GM19025 (cell line): Measurements from ENCODE around the gene MAPK12.

Experiments used
- ATAC-seq: cut with Tn5 transposase; IDR thresholded peaks from one replicate; pipeline ENCODE4 v1.9.1; 2021; ENCODE audit warnings: mild to moderate bottlenecking, low read depth, moderate library complexity; ENCODE audit not compliant: unreplicated experiment

MAPK12 gene

GRCh38 chr22:50261615-50262459 is at the start of gene MAPK12:
Gene MAPK12, minus strand, starts transcription at chr22:50261683. Its CDS starts 174 bp downstream, at chr22:50261509.
- ATAC-seq = peak; percentile 54

- ATAC-seq = no peak
Measured at GRCh38 chr22:50310949-50311444, 49.5 kb upstream of the MAPK12 start.

DNA sequence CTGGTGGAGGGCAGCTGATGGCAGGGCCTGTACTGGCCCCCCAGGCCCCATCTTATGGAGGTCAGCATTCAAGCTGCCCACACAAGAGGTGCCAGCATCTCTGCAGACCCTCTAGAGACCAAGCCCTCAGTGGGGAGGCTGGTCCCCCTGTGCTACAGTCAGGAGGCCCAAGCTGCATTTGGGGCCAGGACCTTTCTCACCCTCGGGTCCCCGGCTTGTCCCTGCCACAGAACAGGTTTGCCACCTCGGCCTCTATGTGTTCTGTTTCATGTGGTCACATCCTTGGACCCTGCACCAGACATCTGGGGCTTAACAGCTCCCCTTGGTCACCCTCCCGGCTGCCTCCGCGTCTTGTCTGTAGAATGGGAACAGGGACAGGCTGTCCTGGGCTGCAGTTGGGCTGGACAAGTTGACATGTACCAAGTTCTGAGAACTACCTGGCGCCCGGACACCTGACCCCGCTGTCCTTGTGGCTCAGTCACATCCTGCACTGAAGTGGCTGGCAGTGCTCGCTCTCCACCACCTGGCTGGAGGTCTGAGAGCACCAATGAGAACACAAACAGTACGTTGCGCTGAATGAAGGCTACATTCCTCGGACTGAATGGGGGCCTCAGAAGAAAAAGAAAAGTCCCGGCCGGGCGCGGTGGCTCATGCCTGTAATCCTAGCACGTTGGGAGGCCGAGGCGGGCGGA is 48.7 kb upstream of the MAPK12 start:
- ATAC-seq = no peak

DNA sequence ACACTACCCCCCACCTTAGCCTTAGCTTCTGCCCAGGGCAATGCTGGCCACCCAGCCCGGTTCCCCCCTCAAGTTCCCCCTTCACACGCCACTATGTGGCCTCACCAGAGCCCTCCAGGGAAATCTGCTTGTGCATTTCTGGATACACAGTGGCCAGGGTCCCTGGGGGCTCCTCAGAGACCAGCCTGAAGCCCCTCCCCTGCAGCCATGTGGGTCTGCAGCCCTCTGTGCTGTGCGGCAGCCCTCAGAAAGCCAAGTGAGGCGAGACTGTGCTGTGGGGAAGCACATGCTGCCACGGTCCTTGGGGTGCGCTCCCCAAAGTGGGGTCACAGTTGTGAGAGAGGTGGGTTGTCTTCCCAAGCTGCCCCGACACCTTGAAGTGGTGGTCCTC is 48.1 kb upstream of the MAPK12 start:
- ATAC-seq = no peak

DNA sequence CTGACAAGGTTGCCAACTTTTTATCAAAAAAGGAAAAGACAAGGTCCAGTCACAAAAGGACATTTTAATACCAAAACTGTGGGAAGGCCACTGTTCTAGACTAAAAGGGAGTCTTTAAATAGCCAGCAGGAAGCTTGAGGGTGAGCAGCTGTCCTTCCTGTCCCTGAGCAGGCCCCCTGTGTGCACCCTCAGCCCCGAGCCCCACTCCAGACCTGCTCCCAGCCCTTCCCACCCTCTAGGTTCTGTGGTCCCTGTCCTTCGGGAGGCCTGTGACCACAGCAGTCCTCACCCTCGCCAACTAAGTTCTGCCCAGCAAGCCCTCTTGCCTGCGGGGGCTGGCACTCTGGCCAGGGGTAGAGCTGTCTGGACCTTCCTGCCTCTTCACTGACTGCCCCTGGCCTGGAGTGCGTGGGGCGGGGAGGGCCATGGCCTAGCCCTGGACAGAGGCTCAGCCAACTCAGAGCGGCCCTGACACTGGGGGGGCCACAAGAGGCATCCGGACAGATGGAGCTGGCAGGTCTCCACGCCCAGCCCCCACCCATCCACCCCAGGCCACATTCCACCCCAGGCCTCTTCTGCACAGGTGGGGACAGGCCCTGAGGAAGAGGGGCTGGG is 47.6 kb upstream of the MAPK12 start:
- no peak for ATAC-seq

DNA sequence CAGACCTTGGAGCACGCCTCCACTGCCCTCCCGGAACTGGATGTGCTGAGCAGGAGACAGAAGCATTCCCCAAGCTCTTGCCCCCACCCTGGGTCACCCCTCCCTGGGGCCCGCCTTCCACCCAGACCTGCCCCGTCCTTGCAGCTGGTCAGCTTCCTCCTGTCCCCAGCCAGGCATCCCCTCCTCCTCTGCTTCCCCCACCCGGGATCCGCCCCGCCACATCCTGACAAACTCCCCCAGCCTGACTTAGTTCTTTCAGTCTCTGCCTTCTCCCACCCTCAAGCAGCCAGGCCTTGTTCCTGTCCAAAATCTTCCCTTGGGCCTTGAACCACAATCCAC is 47.1 kb upstream of the MAPK12 start:
- no peak for ATAC-seq

DNA sequence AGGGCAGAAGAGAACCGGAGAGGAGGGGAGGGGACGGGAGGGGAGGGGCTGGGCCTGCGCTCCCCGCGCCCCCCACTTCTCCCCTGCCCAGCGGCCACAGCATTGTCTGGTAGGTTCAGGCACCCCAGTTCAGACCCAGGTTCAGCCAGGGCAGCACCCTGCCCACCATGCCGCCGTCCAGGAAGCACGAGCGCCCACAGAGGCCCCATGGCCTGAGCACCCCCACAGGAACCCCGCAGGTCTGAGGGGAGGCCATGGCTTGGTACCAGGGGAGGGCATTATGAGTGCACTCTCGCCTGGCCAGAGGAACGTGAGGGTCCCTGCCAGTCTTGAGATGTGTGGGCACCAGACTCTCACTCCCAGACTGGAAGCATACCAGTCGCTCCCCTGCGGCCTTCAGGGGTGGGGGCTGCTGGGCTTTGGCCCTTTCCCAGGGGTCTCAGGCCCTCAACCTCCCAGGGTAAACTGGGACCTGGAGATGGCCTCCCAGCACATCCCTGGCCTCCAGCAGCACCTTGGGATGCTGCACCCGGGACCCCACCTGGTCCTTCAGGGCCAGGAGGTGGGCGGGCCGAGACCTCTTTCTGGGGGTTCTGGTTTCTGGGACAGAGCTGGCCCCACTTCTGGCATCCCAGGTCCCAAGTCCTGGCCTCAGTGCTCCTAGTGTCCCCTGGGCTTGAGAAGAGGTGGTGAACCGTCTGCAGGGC is 46.6 kb upstream of the MAPK12 start:
- ATAC-seq = no peak

GRCh38 chr22:50306753-50307749 is 45.6 kb upstream of the MAPK12 start, which contains the start of gene PLXNB2:
Gene PLXNB2, minus strand, starts transcription at chr22:50307646. Its CDS starts 17,062 bp downstream, at chr22:50290584.
- ATAC-seq = no peak

GRCh38 chr22:50305923-50306566 is 44.6 kb upstream of the MAPK12 start:
- no peak for ATAC-seq

GRCh38 chr22:50305393-50305922 is 44.0 kb upstream of the MAPK12 start:
- ATAC-seq = no peak

GRCh38 chr22:50304528-50305392 is 43.3 kb upstream of the MAPK12 start:
- ATAC-seq = no peak

GRCh38 chr22:50303848-50304527 is 42.5 kb upstream of the MAPK12 start:
- no peak for ATAC-seq

DNA sequence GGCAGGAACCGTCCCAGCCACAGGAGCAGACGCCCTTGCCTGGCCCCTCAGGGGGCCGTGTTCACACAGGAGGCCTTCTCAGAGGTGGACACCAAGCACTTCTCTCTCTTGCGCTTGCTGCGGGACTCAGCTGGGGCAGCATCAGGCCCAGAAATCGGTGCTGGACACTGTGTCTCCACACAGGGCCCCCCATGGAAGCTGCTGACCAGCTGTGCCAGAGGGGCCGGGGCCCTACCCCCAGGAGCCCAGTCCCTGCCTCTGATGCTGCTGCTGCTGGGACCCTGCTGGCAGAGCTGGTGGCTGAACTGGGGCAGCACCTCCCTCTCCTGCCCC is 42.0 kb upstream of the MAPK12 start:
- no peak for ATAC-seq

DNA sequence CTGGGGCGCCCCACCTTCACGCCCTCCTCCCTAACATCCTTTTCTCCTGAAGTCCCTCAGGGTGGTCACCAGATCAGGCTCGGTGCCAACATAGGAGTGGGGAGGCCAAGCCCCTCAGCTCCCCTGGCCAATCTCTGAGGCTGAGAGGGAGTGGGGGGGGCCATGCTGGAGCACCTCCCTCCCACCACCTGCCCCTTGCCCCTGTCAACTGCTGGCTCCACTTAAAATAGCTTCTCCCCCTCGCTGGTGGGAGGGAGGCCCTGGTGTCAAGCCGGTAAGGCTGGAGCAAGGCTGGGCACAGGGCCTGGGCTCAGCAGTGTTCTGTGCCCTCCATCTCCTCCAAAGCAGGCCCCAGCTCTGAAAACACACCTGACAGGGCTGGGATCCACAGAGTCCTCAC is 41.1 kb upstream of the MAPK12 start:
- no peak for ATAC-seq

GRCh38 chr22:50302041-50302541 is 40.6 kb upstream of the MAPK12 start:
- no peak for ATAC-seq

- ATAC-seq = no peak
Measured at GRCh38 chr22:50301581-50301991, 40.1 kb upstream of the MAPK12 start.

DNA sequence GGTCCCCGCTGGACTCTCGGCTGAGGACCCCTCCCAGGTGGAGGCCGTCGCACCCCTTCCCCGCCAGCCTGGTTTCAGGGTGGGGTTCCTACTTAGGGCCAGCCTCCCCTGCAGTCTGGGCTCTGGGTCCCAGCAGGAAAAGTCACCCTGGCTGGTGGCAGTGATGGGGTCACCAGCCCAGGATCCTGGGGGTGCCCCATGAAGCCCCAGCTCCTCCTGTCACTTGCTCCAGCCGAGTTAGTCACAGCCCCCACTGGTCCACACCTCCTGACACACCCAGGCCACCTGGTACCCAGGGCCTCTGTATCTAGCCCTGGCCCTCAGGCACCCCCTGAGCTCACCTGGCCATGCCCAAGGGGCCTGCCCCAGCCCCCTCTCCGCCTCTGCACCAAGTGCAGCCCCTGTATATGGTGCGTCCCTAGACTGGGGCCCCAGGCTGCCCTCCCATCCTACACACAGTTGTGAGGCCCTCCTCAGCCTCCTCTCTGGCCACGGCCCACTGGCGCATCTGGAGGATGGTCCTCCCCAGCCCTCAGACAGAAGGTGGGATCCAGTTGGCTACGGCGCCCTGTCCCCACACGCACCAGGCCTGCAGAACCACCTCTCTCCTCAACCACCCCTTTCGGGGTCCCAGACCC is 39.3 kb upstream of the MAPK12 start:
- no peak for ATAC-seq
